ENCODE data around the gene ACP1.
"Not testable (repeated sequence)": the region's sequence is repeated elsewhere in the genome, so short reads cannot be mapped to it uniquely, and the experiment has no call there.

GRCh38 chr2:315925-316324 lies 51.2 kb downstream of the ACP1 start:
- not testable (repeated sequence) for TF ChIP-seq CTCF, POLR2A (IDR thresholded peaks at IDR 0.05)

All from heart left ventricle (tissue), 13 donors.